HCT116 (cell line): ENCODE measurements around the gene PRKG1.

Experiments used
- RAD21 ChIP-seq: IDR thresholded peaks from 2 replicates; pipeline ENCODE4 v1.6.1; 2012; ENCODE audit warnings: low read depth, mild to moderate bottlenecking
- TF ChIP-seq, protein P1 (sequence below): IDR thresholded peaks from 2 replicates; pipeline ENCODE4 v1.6.1; 2012; ENCODE audit warnings: low read depth

DNA sequence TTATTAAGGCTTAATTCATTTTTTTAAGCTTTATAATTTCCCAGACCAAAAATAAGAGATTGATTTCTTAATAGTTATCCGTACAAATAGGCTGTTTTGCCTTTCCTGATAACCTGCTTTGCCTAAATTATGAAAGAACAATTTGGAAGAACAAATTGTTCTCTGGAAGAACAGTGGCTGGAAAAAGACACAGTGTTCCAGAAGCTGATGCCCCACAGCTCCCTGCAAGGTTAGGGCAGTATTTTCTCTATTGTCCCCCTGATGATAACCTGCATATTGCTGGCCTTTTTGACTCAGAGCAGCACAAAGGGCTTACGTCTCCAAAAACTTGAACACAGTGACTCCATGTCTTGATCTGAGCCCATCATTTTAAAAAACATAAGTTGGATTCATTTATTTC, 473.7 kb downstream of the PRKG1 start:
- TF ChIP-seq, protein P1, sequence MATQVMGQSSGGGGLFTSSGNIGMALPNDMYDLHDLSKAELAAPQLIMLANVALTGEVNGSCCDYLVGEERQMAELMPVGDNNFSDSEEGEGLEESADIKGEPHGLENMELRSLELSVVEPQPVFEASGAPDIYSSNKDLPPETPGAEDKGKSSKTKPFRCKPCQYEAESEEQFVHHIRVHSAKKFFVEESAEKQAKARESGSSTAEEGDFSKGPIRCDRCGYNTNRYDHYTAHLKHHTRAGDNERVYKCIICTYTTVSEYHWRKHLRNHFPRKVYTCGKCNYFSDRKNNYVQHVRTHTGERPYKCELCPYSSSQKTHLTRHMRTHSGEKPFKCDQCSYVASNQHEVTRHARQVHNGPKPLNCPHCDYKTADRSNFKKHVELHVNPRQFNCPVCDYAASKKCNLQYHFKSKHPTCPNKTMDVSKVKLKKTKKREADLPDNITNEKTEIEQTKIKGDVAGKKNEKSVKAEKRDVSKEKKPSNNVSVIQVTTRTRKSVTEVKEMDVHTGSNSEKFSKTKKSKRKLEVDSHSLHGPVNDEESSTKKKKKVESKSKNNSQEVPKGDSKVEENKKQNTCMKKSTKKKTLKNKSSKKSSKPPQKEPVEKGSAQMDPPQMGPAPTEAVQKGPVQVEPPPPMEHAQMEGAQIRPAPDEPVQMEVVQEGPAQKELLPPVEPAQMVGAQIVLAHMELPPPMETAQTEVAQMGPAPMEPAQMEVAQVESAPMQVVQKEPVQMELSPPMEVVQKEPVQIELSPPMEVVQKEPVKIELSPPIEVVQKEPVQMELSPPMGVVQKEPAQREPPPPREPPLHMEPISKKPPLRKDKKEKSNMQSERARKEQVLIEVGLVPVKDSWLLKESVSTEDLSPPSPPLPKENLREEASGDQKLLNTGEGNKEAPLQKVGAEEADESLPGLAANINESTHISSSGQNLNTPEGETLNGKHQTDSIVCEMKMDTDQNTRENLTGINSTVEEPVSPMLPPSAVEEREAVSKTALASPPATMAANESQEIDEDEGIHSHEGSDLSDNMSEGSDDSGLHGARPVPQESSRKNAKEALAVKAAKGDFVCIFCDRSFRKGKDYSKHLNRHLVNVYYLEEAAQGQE = no peak
- TF ChIP-seq RAD21 = no peak
